H9 (cell line): ENCODE measurements around the gene ZBED5. TPM values are rescaled to one million over a fixed set of nuclear protein-coding genes. Genes with fewer than 3 reads are reported as not detected.
A peak's percentile ranks its signal among the peaks of the same experiment; 100 is the strongest.

Source experiments
- DNase-seq: peaks from one replicate; pipeline ENCODE4 v3.0.0-alpha.2; 2017
- H2AFZ ChIP-seq: one replicate; pipeline ENCODE4 v1.6.1; 2013; ENCODE audit warnings: mild to moderate bottlenecking, low read length, control low read depth, moderate library complexity
- H2AK5ac ChIP-seq: 2 replicates; pipeline ENCODE4 v1.6.1; 2013; ENCODE audit warnings: low read length, control low read depth, mixed read lengths; ENCODE audit not compliant: insufficient read length
- H2BK120ac ChIP-seq: one replicate; pipeline ENCODE4 v1.6.1; 2013; ENCODE audit warnings: low read depth, mild to moderate bottlenecking, low read length, control low read depth, inconsistent platforms; ENCODE audit not compliant: poor library complexity, severe bottlenecking
- H2BK12ac ChIP-seq: 2 replicates; pipeline ENCODE4 v1.6.1; 2013; ENCODE audit warnings: low read length, control low read depth, mixed read lengths, low read depth; ENCODE audit not compliant: insufficient read length
- H2BK15ac ChIP-seq: 2 replicates; pipeline ENCODE4 v1.6.1; 2013; ENCODE audit warnings: low read depth, low read length, control low read depth
- H2BK20ac ChIP-seq: one replicate; pipeline ENCODE4 v1.6.1; 2013; ENCODE audit warnings: low read depth, mild to moderate bottlenecking, low read length, control low read depth, inconsistent platforms; ENCODE audit not compliant: poor library complexity, severe bottlenecking
- H2BK5ac ChIP-seq: 2 replicates; pipeline ENCODE4 v1.6.1; 2013; ENCODE audit warnings: low read length, control low read depth, mixed read lengths; ENCODE audit not compliant: insufficient read length
- H3K14ac ChIP-seq: 2 replicates; pipeline ENCODE4 v1.6.1; 2013; ENCODE audit warnings: low read length, control low read depth; ENCODE audit not compliant: insufficient read depth
- H3K18ac ChIP-seq: 2 replicates; pipeline ENCODE4 v1.6.1; 2013; ENCODE audit warnings: low read depth, mild to moderate bottlenecking, mixed read lengths, low read length, control low read depth; ENCODE audit not compliant: insufficient read length
- H3K23ac ChIP-seq: 2 replicates; pipeline ENCODE4 v1.6.1; 2013; ENCODE audit warnings: low read length, control low read depth, mixed read lengths, low read depth; ENCODE audit not compliant: insufficient read length
- H3K23me2 ChIP-seq: 2 replicates; pipeline ENCODE4 v1.6.1; 2013; ENCODE audit warnings: low read depth, mild to moderate bottlenecking, mixed read lengths, low read length, control low read depth; ENCODE audit not compliant: insufficient read length, poor library complexity, severe bottlenecking
- H3K27ac ChIP-seq: 2 replicates; pipeline ENCODE4 v1.5.1; 2013; ENCODE audit warnings: low read length, control low read depth, mixed read lengths, low read depth; ENCODE audit not compliant: insufficient read length
- H3K27me3 ChIP-seq: 2 replicates; pipeline ENCODE4 v1.6.1; 2013; ENCODE audit warnings: low read length, control low read depth, inconsistent platforms; ENCODE audit not compliant: insufficient read depth
- H3K4ac ChIP-seq: 2 replicates; pipeline ENCODE4 v1.6.1; 2013; ENCODE audit warnings: low read depth, mild to moderate bottlenecking, control low read depth, inconsistent platforms, low read length, moderate library complexity
- H3K4me1 ChIP-seq: 2 replicates; pipeline ENCODE4 v1.6.1; 2013; ENCODE audit warnings: low read length, control low read depth, inconsistent platforms; ENCODE audit not compliant: insufficient read depth
- H3K4me2 ChIP-seq: 2 replicates; pipeline ENCODE4 v1.6.1; 2013; ENCODE audit warnings: low read length, control low read depth, mixed read lengths; ENCODE audit not compliant: insufficient read length, insufficient read depth
- H3K56ac ChIP-seq: 2 replicates; pipeline ENCODE4 v1.6.1; 2013; ENCODE audit warnings: low read depth, mild to moderate bottlenecking, mixed read lengths, low read length, control low read depth; ENCODE audit not compliant: insufficient read length
- H3K79me1 ChIP-seq: 2 replicates; pipeline ENCODE4 v1.6.1; 2013; ENCODE audit warnings: low read depth, mild to moderate bottlenecking, moderate library complexity, low read length, control low read depth, inconsistent platforms; ENCODE audit not compliant: insufficient read depth, poor library complexity, severe bottlenecking
- H3K79me2 ChIP-seq: 2 replicates; pipeline ENCODE4 v1.6.1; 2013; ENCODE audit warnings: low read length, control low read depth, inconsistent platforms; ENCODE audit not compliant: insufficient read depth
- H3K9ac ChIP-seq: 2 replicates; pipeline ENCODE4 v1.6.1; 2013; ENCODE audit warnings: low read length, control low read depth, mixed read lengths; ENCODE audit not compliant: insufficient read length; ENCODE audit errors: extremely low read depth
- H3K9me3 ChIP-seq: one replicate; pipeline ENCODE4 v1.6.1; 2013; ENCODE audit warnings: low read depth, low read length, inconsistent platforms; ENCODE audit not compliant: control insufficient read depth
- H3T11ph ChIP-seq: one replicate; pipeline ENCODE4 v1.6.1; 2013; ENCODE audit warnings: mild to moderate bottlenecking, low read length, control low read depth, inconsistent platforms
- H4K20me1 ChIP-seq: one replicate; pipeline ENCODE4 v1.6.1; 2013; ENCODE audit not compliant: control insufficient read depth, insufficient read length, insufficient read depth
- H4K5ac ChIP-seq: 2 replicates; pipeline ENCODE4 v1.6.1; 2013; ENCODE audit warnings: low read depth, mild to moderate bottlenecking, mixed read lengths, low read length, control low read depth; ENCODE audit not compliant: insufficient read length
- H4K8ac ChIP-seq: replicated peaks from 2 replicates; pipeline ENCODE4 v1.6.1; 2013; ENCODE audit warnings: low read length, control low read depth, mixed read lengths, low read depth; ENCODE audit not compliant: insufficient read length
- H4K91ac ChIP-seq: 2 replicates; pipeline ENCODE4 v1.6.1; 2013; ENCODE audit warnings: low read depth, mild to moderate bottlenecking, moderate library complexity, mixed read lengths, low read length, control low read depth; ENCODE audit not compliant: insufficient read length
- H3K27ac Mint-ChIP-seq, 3 experiments: 2 replicates in 2 of 3; 3 replicates in 1 of 3; pipeline ENCODE4 v1.8.0; 2020 to 2021; ENCODE audit warnings: mixed read lengths in 3 of 3, mild to moderate bottlenecking in 1 of 3, moderate library complexity in 1 of 3
- H3K27me3 Mint-ChIP-seq: 2 replicates; pipeline ENCODE4 v1.8.0; 2021; ENCODE audit warnings: low read depth, mild to moderate bottlenecking, moderate library complexity, mixed read lengths
- H3K36me3 Mint-ChIP-seq, 3 experiments: 2 replicates in 2 of 3; 3 replicates in 1 of 3; pipeline ENCODE4 v1.8.0; 2020 to 2021; ENCODE audit warnings: low read depth in 3 of 3, mixed read lengths in 3 of 3; ENCODE audit not compliant: insufficient read depth in 1 of 3
- H3K4me1 Mint-ChIP-seq, 2 experiments: 2 replicates each; pipeline ENCODE4 v1.8.0; 2020; ENCODE audit warnings: mixed read lengths in 2 of 2
- H3K4me3 Mint-ChIP-seq, 2 experiments: 2 replicates in 1 of 2; 3 replicates in 1 of 2; pipeline ENCODE4 v1.8.0; 2020 to 2021; ENCODE audit warnings: mild to moderate bottlenecking in 2 of 2, mixed read lengths in 2 of 2, moderate library complexity in 1 of 2
- H3K9me3 Mint-ChIP-seq, 2 experiments: 2 replicates in 1 of 2; 3 replicates in 1 of 2; pipeline ENCODE4 v1.8.0; 2020; ENCODE audit warnings: mild to moderate bottlenecking in 2 of 2, mixed read lengths in 2 of 2, moderate library complexity in 1 of 2
- WGBS: extraction: QIAGEN DNeasy Blood & Tissue Kit; methylation state at CpG from one replicate; pipeline ENCODE4 v1.1.7; 2013; ENCODE audit warnings: missing lambda C conversion rate, low lambda C conversion rate, mixed read lengths; ENCODE audit not compliant: insufficient read length; ENCODE audit errors: extremely low coverage; 5-methylcytosine and 5-hydroxymethylcytosine counted together
- total RNA-seq: library from RNA; stranded (reverse); gene quantifications from 2 replicates; pipeline ENCODE4 v1.2.1, GENCODE V29; 2021
- TF ChIP-seq, protein P1 (sequence below): fragments of 200-600 bp; sonication (generic); conservative IDR thresholded peaks from 3 replicates; pipeline ENCODE4 v1.8.0; 2021; ENCODE audit warnings: antibody characterized with exemption, mild to moderate bottlenecking

The ZBED5 gene
- total RNA-seq, 1 experiment from 2014 or later = 65.8 TPM

DNA sequence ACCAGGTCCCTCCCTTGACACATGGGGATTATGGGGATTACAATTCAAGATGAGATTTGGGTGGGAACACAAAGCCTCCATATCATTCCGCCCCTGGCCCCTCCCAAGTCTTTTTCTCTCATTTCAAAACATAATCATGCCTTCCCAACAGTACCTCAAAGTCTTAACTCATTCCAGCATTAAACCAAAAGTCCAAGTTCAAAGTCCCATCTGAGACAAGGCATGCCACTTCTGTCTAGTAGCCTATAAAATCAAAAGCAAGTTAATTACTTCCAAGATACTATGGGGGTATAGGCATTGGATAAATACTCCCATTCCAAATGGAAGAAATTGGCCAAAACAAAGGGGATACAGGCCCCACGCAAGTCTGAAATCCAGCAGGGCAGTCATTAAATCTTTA, 29.5 kb downstream of the ZBED5 start:
- Histone ChIP-seq H3K23me2 (no peaks in the 10 kb centered on the region), H2AFZ (no peak overlapping the region), H3K4me2 (no peak overlapping the region), H3K9me3 (no peaks in the 10 kb centered on the region), H2BK120ac (no peak overlapping the region), H2BK5ac (no peak overlapping the region), H3K27ac (no peak overlapping the region), H4K20me1 (no peaks in the 10 kb centered on the region), H4K5ac (no peak overlapping the region), H2AK5ac (no peak overlapping the region), H4K8ac (no peak overlapping the region), H3K23ac (no peak overlapping the region), H3K18ac (no peak overlapping the region), H3K4me1 (no peaks in the 10 kb centered on the region), H3K79me2 (no peaks in the 10 kb centered on the region), H4K91ac (no peak overlapping the region), H2BK20ac (no peak overlapping the region), H3K14ac (no peak overlapping the region), H3K9ac (no peak overlapping the region), H3K4ac (no peak overlapping the region), H3K56ac (no peak overlapping the region), H3K79me1 (no peaks in the 10 kb centered on the region), H2BK15ac (no peak overlapping the region), H3T11ph (no peak overlapping the region), H3K27me3 (no peaks in the 10 kb centered on the region), H2BK12ac (no peak overlapping the region)
- DNase-seq = no peak
- Mint-ChIP-seq H3K4me3 (no peak overlapping the region), H3K9me3 (peaks cover 5% of the 10 kb centered on the region in 2 experiments; a peak in 4 of 5 replicates), H3K27me3 (no peaks in the 10 kb centered on the region; the same call in none of the 2 replicates), H3K4me1 (no peaks in the 10 kb centered on the region), H3K27ac (peak overlapping the region in 1 of 3 experiments; percentile 3; a peak in 1 of 7 replicates), H3K36me3 (peaks cover 0 to 6% (median 0%) of the 10 kb centered on the region in 3 experiments; a peak in 2 of 7 replicates)
- TF ChIP-seq, protein P1, sequence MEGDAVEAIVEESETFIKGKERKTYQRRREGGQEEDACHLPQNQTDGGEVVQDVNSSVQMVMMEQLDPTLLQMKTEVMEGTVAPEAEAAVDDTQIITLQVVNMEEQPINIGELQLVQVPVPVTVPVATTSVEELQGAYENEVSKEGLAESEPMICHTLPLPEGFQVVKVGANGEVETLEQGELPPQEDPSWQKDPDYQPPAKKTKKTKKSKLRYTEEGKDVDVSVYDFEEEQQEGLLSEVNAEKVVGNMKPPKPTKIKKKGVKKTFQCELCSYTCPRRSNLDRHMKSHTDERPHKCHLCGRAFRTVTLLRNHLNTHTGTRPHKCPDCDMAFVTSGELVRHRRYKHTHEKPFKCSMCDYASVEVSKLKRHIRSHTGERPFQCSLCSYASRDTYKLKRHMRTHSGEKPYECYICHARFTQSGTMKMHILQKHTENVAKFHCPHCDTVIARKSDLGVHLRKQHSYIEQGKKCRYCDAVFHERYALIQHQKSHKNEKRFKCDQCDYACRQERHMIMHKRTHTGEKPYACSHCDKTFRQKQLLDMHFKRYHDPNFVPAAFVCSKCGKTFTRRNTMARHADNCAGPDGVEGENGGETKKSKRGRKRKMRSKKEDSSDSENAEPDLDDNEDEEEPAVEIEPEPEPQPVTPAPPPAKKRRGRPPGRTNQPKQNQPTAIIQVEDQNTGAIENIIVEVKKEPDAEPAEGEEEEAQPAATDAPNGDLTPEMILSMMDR = no peak
- WGBS = no CpG with 5 or more reads among the region's 2 CpGs
